ENCODE measurements around the gene METTL25.

The METTL25 gene

DNA sequence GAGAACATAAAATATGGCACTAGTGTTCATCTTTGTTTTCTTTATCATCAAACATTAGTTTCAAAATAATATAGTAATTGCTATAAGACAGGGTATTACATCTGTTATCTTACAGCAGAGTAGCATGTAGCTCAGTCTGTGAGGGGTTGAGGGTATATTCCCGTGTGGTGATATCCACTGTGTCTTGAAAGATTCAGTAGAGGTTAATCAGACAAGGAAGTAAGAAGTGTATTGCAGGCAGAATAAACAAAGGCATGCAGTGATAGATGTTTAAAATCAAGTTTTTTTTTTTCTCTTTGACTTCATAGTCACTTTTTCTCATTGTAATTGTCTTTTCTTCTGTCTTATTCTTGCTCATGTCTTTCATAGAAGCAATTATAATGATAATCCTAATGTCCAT lies 48.3 kb downstream of the METTL25 start:
- DNase-seq (ENCODE audit: low read depth): no peak
- TF ChIP-seq, protein P1, sequence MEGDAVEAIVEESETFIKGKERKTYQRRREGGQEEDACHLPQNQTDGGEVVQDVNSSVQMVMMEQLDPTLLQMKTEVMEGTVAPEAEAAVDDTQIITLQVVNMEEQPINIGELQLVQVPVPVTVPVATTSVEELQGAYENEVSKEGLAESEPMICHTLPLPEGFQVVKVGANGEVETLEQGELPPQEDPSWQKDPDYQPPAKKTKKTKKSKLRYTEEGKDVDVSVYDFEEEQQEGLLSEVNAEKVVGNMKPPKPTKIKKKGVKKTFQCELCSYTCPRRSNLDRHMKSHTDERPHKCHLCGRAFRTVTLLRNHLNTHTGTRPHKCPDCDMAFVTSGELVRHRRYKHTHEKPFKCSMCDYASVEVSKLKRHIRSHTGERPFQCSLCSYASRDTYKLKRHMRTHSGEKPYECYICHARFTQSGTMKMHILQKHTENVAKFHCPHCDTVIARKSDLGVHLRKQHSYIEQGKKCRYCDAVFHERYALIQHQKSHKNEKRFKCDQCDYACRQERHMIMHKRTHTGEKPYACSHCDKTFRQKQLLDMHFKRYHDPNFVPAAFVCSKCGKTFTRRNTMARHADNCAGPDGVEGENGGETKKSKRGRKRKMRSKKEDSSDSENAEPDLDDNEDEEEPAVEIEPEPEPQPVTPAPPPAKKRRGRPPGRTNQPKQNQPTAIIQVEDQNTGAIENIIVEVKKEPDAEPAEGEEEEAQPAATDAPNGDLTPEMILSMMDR (IDR thresholded peaks at IDR 0.05; ENCODE audit: low read length, missing control alignments): no peak
- no peak overlapping the region for H3K4me3 ChIP-seq (replicated peaks; ENCODE audit: low read depth, low read length)

DNA sequence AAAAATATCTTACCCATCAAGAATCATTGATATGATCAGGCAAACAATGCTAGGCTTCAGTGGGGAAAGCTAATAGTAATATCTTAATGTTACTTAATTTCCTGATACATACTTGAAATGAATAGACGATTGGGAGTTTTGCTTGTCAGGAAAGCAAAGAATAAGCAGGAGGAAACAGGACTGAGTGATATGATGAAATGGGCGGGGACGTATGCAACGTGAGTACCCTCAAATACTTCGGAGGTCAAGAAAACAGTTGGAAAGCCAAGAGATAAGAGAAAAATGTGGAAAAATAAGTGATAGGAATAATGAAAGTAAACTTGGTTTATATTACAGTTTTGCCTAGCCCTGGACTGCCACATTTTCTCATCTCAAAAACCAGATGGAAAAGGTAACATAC lies 49.2 kb downstream of the METTL25 start:
- no peak overlapping the region for H3K4me3 ChIP-seq (replicated peaks; ENCODE audit: low read depth, low read length)
- TF ChIP-seq, protein P1 (IDR thresholded peaks at IDR 0.05; ENCODE audit: low read length, missing control alignments): no peak
- peak; percentile 33 for DNase-seq (ENCODE audit: low read depth)

DNA sequence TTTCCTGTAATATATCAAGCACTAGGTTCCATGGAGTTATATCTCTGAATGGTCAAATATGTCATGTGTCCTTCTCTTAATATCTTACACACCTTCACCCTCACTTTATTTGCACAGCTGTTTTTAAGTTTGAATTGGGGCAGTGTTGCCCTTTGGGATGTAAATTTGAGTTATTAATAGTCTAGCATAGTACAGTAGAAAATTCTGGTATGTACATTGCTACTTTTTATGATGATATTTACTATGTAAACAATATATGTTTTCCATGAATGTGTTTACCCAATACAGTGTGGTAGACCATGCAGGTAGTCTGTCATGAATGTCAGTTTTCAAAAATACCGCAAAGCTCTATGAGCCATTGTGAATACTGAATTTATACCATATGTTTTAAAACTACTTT lies 50.5 kb downstream of the METTL25 start:
- H3K4me3 ChIP-seq (replicated peaks; ENCODE audit: low read depth, low read length): no peak overlapping the region
- no peak for DNase-seq (ENCODE audit: low read depth)

DNA sequence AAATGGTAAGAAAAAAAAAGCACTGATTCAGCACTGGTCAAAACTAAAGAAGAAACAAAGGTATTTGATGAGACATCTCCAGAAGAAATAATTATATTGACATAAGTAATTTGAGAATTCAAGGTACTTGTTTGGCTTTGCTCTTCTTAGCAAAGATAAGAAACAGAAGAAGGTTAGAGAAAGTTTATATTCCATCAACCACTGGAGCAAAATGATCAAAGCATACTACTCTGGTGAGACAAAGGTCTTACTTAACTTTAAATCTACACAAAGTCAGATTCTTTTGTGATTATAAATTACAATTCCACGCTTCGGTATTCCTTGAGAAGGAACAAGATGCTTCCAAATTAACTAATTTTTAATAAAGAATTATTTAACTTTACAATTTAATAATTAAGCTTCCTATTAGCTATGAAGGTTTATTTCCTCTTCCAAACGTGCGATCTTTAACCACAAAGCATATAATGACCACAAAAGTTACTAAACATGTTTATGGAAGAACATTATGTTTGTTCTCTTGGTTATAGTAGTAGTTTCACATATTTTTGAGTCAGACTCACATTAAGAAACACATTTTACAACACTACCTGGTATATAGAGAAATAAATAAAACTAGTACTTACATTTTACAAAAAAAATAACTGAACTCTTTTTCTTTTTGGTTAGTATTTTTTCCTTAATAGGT lies 53.4 kb downstream of the METTL25 start:
- DNase-seq (ENCODE audit: low read depth): no peak
- TF ChIP-seq, protein P1 (IDR thresholded peaks at IDR 0.05; ENCODE audit: low read length, missing control alignments): no peak
- no peak overlapping the region for H3K4me3 ChIP-seq (replicated peaks; ENCODE audit: low read depth, low read length)

More for the DNA sequence above, 50.5 kb downstream of the METTL25 start:
- TF ChIP-seq, protein P1 (IDR thresholded peaks at IDR 0.05; ENCODE audit: low read length, missing control alignments): no peak

DNA sequence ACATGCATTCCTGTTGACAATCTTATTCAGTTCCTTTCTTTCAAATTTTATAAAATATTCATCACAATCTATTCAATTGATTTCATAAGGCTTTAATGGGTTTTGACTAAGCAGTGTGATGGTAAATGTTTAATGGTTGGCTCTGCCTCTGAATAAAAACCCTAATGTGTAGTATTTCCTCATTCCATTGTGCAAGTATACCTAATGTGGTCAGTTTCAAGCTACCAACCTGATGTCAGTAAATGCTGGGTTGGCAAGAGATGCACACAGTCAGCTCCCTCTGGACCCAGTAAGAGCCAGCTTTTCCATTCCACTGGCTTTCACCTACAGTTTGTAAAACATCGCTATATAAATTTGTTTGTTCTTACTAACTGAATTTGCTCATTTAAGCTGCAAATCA lies 53.9 kb downstream of the METTL25 start:
- no peak overlapping the region for H3K4me3 ChIP-seq (replicated peaks; ENCODE audit: low read depth, low read length)
- DNase-seq (ENCODE audit: low read depth): no peak
- TF ChIP-seq, protein P1 (IDR thresholded peaks at IDR 0.05; ENCODE audit: low read length, missing control alignments): no peak

DNA sequence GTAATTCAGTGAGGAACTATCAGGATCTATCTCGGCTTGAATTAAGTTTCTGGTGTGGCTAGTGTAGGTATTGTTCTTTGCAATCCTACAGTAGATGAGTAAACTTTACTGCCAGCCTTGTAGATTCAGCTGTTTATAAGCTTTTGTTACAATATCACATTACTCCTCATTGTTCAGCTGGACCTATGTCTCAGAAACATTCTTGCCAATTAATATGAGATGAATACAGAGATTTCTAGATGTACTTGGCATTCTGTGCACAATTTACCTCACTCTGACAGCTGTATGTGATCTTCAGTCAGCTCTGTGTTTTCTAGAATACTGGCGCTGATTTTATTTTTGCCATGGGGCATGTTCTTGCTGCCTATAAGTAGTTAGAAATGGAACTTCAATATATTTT lies 55.7 kb downstream of the METTL25 start:
- TF ChIP-seq, protein P1 (IDR thresholded peaks at IDR 0.05; ENCODE audit: low read length, missing control alignments): no peak
- no peak overlapping the region for H3K4me3 ChIP-seq (replicated peaks; ENCODE audit: low read depth, low read length)
- DNase-seq (ENCODE audit: low read depth): peak; percentile 3

DNA sequence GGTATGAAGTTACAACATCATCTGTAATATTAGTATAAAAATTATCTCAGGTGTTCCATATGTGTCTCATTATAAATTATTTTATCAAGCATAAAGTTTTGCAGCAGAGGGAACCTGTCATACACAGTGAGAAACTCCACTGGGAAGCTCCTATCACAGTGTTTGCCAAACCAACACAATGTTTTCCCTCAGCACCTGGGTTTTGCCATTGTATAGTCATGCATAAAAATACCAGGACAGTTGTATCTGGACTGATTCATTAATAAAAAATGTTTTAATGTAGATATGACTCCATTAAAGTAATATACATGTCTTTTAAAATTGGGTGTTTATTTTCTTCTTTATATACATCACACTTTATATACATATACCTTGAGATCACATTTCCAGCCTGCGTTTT lies 56.6 kb downstream of the METTL25 start:
- no peak overlapping the region for H3K4me3 ChIP-seq (replicated peaks; ENCODE audit: low read depth, low read length)
- peak; percentile 5 for DNase-seq (ENCODE audit: low read depth)
- TF ChIP-seq, protein P1 (IDR thresholded peaks at IDR 0.05; ENCODE audit: low read length, missing control alignments): no peak
